HL-60 (cell line): ENCODE data around the gene MVB12A.

Source experiments
- POLR2AphosphoS5 ChIP-seq: IDR thresholded peaks from 2 replicates; pipeline ENCODE4 v1.6.1; 2012; ENCODE audit warnings: low read depth
- TF ChIP-seq, protein P1 (sequence below): IDR thresholded peaks from one replicate; pipeline ENCODE4 v1.5.1; 2011; ENCODE audit warnings: low read length, control low read depth, inconsistent platforms; ENCODE audit not compliant: insufficient read depth

DNA sequence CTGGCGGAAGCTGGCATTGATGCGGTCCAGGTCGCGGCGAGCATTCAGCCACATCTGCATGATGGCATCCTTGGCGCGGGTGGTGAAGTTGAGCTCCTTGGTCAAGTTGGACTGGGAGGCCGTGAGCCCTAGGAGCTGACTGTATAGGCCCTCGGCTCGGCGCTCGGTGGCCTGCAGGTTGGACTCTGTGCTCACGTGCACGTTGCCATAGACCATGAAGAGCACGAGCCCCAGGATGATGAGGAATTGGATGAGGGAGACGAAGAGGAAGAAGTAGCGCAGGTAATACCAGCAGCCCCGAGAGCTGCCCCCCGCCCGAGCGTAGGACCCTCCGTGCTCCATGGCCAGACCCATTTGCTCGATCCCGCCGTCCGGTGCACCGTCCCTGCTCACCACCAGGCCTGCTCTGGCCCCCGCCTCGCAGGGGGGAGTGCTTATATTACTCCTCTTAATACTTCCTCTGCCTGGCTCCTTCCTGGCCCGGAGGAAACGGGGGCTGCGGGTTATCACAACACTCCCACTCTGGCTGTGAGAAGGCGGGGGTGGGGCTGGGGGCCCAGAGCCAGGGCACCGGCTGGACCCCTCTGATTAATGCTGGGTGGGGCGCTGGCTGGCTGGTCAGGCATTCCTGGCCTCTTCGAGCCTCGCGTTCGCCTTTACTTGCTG, 42.8 kb upstream of the MVB12A start, which contains the start of gene PLVAP:
- TF ChIP-seq, protein P1, sequence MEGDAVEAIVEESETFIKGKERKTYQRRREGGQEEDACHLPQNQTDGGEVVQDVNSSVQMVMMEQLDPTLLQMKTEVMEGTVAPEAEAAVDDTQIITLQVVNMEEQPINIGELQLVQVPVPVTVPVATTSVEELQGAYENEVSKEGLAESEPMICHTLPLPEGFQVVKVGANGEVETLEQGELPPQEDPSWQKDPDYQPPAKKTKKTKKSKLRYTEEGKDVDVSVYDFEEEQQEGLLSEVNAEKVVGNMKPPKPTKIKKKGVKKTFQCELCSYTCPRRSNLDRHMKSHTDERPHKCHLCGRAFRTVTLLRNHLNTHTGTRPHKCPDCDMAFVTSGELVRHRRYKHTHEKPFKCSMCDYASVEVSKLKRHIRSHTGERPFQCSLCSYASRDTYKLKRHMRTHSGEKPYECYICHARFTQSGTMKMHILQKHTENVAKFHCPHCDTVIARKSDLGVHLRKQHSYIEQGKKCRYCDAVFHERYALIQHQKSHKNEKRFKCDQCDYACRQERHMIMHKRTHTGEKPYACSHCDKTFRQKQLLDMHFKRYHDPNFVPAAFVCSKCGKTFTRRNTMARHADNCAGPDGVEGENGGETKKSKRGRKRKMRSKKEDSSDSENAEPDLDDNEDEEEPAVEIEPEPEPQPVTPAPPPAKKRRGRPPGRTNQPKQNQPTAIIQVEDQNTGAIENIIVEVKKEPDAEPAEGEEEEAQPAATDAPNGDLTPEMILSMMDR, result no peak
- no peak for TF ChIP-seq POLR2AphosphoS5
